ENCODE results near the gene PARD3B.

The PARD3B gene

GRCh38 chr2:205545971-205546816, 1000.9 kb downstream of the PARD3B start:
- no peak for TF ChIP-seq CTCF (IDR thresholded peaks at IDR 0.05; ENCODE audit: insufficient read depth, missing control alignments)
- no peak for DNase-seq (ENCODE audit: insufficient read length, low spot score)
- FAIRE-seq = no peak

GRCh38 chr2:205555566-205556230, 1010.4 kb downstream of the PARD3B start:
- DNase-seq (ENCODE audit: insufficient read length, low spot score) (no peak), FAIRE-seq (no peak)
- no peak for TF ChIP-seq CTCF (IDR thresholded peaks at IDR 0.05; ENCODE audit: insufficient read depth, missing control alignments)

GRCh38 chr2:205556357-205556756, 1011.1 kb downstream of the PARD3B start:
- no peak for TF ChIP-seq CTCF (IDR thresholded peaks at IDR 0.05; ENCODE audit: insufficient read depth, missing control alignments)
- FAIRE-seq (no peak), DNase-seq (ENCODE audit: insufficient read length, low spot score) (no peak)

GRCh38 chr2:205556841-205557539, 1011.7 kb downstream of the PARD3B start:
- DNase-seq (ENCODE audit: insufficient read length, low spot score) (no peak), FAIRE-seq (no peak)
- no peak for TF ChIP-seq CTCF (IDR thresholded peaks at IDR 0.05; ENCODE audit: insufficient read depth, missing control alignments)

DNA sequence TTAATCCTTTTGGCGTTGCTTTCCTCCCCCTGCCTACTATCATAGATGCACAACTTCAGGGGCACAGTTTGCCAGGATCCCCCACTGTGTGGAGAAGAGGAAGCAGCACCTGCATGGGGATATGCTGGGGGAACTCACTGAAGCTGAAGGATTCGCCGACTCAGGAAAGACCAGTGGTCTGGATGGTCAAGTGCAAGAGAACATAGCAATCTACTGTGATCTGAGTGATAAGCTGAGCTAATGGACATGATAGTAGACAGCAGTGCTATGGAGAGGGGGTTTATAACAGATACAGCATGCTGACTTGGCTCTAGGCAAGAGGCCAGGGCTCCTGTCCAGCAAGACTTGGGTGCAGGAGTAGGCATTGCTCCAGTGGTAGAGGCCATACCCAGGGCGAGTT, 1012.6 kb downstream of the PARD3B start:
- no peak for TF ChIP-seq CTCF (IDR thresholded peaks at IDR 0.05; ENCODE audit: insufficient read depth, missing control alignments)
- DNase-seq (ENCODE audit: insufficient read length, low spot score) = no peak
- FAIRE-seq = no peak

- DNase-seq (ENCODE audit: insufficient read length, low spot score) = no peak
- no peak for FAIRE-seq
- no peak for TF ChIP-seq CTCF (IDR thresholded peaks at IDR 0.05; ENCODE audit: insufficient read depth, missing control alignments)
These were observed 1016.2 kb downstream of the PARD3B start for GRCh38 chr2:205561441-205561840.

All from D721Med (cell line).